Parathyroid adenoma (tissue), 2 donors: ENCODE results near the gene ATF3.

Experiments
- H2AFZ ChIP-seq: fragments of 300-600 bp; sonication (generic); one replicate; pipeline ENCODE4 v1.7.0; 2017; ENCODE audit warnings: antibody characterized with exemption, mild to moderate bottlenecking
- H3K27ac ChIP-seq: fragments of 300-600 bp; sonication (generic); one replicate; pipeline ENCODE4 v1.7.0; 2017
- H3K27me3 ChIP-seq: fragments of 300-600 bp; sonication (generic); one replicate; pipeline ENCODE4 v1.7.0; 2017; ENCODE audit warnings: low read length; ENCODE audit not compliant: control insufficient read depth, insufficient read depth
- H3K36me3 ChIP-seq: fragments of 300-600 bp; sonication (generic); one replicate; pipeline ENCODE4 v1.7.0; 2017; ENCODE audit warnings: low read length; ENCODE audit not compliant: control insufficient read depth, insufficient read depth
- H3K4me1 ChIP-seq: fragments of 300-600 bp; sonication (generic); one replicate; pipeline ENCODE4 v1.7.0; 2017; ENCODE audit warnings: control low read depth
- H3K4me2 ChIP-seq: fragments of 300-600 bp; sonication (generic); one replicate; pipeline ENCODE4 v1.7.0; 2017; ENCODE audit warnings: low read length
- H3K4me3 ChIP-seq: fragments of 300-600 bp; sonication (generic); one replicate; pipeline ENCODE4 v1.7.0; 2017; ENCODE audit warnings: low read depth, low read length
- H3K79me2 ChIP-seq: fragments of 300-600 bp; sonication (generic); one replicate; pipeline ENCODE4 v1.7.0; 2017; ENCODE audit warnings: control low read depth
- H3K9ac ChIP-seq: fragments of 300-600 bp; sonication (generic); one replicate; pipeline ENCODE4 v1.7.0; 2017; ENCODE audit warnings: mild to moderate bottlenecking
- H3K9me3 ChIP-seq: fragments of 300-600 bp; sonication (generic); one replicate; pipeline ENCODE4 v1.7.0; 2017; ENCODE audit warnings: low read length; ENCODE audit not compliant: control insufficient read depth
- CTCF ChIP-seq: fragments of 300-600 bp; sonication (generic); IDR thresholded peaks from one replicate; pipeline ENCODE4 v1.7.0; 2017; ENCODE audit warnings: antibody characterized with exemption, mild to moderate bottlenecking
- donor health status: primary hyperparathyroidism.

The ATF3 gene

GRCh38 chr1:212587888-212588510 is 20.6 kb upstream of the ATF3 start:
- Histone ChIP-seq H3K9me3 (no peaks in the 10 kb centered on the region), H3K27ac (no peak overlapping the region), H3K27me3 (no peaks in the 10 kb centered on the region), H3K4me2 (no peak overlapping the region), H2AFZ (no peak overlapping the region), H3K36me3 (no peaks in the 10 kb centered on the region), H3K4me1 (no peaks in the 10 kb centered on the region), H3K79me2 (no peaks in the 10 kb centered on the region), H3K9ac (no peak overlapping the region), H3K4me3 (no peak overlapping the region)
- TF ChIP-seq CTCF, result no peak

- Histone ChIP-seq H3K9me3 (no peaks in the 10 kb centered on the region), H3K4me3 (no peak overlapping the region), H3K9ac (no peak overlapping the region), H3K4me2 (no peak overlapping the region), H3K27me3 (no peaks in the 10 kb centered on the region), H3K4me1 (no peaks in the 10 kb centered on the region), H3K36me3 (no peaks in the 10 kb centered on the region), H2AFZ (no peak overlapping the region), H3K79me2 (no peaks in the 10 kb centered on the region), H3K27ac (no peak overlapping the region)
- TF ChIP-seq CTCF, result no peak
These were observed 19.1 kb upstream of the ATF3 start for GRCh38 chr1:212589446-212589845.

GRCh38 chr1:212591922-212592321 is 16.6 kb upstream of the ATF3 start:
- no peak for TF ChIP-seq CTCF
- Histone ChIP-seq H3K9me3 (no peaks in the 10 kb centered on the region), H3K4me3 (no peak overlapping the region)

GRCh38 chr1:212593821-212594251 is 14.7 kb upstream of the ATF3 start:
- no peak overlapping the region for H3K4me2 ChIP-seq
- H3K9ac ChIP-seq, result no peak overlapping the region
- H2AFZ ChIP-seq, result no peak overlapping the region
- no peaks in the 10 kb centered on the region for H3K36me3 ChIP-seq
- no peaks in the 10 kb centered on the region for H3K79me2 ChIP-seq
- no peak for TF ChIP-seq CTCF
- no peak overlapping the region for H3K4me3 ChIP-seq
- H3K27ac ChIP-seq, result no peak overlapping the region
- no peaks in the 10 kb centered on the region for H3K27me3 ChIP-seq
- no peaks in the 10 kb centered on the region for H3K9me3 ChIP-seq
- no peaks in the 10 kb centered on the region for H3K4me1 ChIP-seq

More at GRCh38 chr1:212591922-212592321, 16.6 kb upstream of the ATF3 start:
- Histone ChIP-seq H3K79me2 (no peaks in the 10 kb centered on the region), H2AFZ (no peak overlapping the region), H3K36me3 (no peaks in the 10 kb centered on the region), H3K27me3 (no peaks in the 10 kb centered on the region), H3K9ac (no peak overlapping the region), H3K4me1 (no peaks in the 10 kb centered on the region), H3K4me2 (no peak overlapping the region), H3K27ac (no peak overlapping the region)

GRCh38 chr1:212594640-212595039 is 13.9 kb upstream of the ATF3 start:
- Histone ChIP-seq H3K9me3 (no peaks in the 10 kb centered on the region), H3K79me2 (no peaks in the 10 kb centered on the region), H3K4me2 (no peak overlapping the region), H2AFZ (no peak overlapping the region), H3K4me1 (no peaks in the 10 kb centered on the region), H3K27me3 (no peaks in the 10 kb centered on the region), H3K9ac (no peak overlapping the region), H3K4me3 (no peak overlapping the region), H3K27ac (no peak overlapping the region), H3K36me3 (no peaks in the 10 kb centered on the region)
- TF ChIP-seq CTCF, result no peak
